H1 (cell line): ENCODE results near the gene CCDC9B. TPM values are rescaled to one million over a fixed set of nuclear protein-coding genes. Genes with fewer than 3 reads are reported as not detected.

ENCODE experiments used
- ATF3 ChIP-seq: IDR thresholded peaks from 2 replicates; pipeline ENCODE4 v1.6.1; 2011; ENCODE audit warnings: low read depth, mild to moderate bottlenecking, low read length; ENCODE audit not compliant: insufficient read depth
- BRCA1 ChIP-seq: IDR thresholded peaks from 2 replicates; pipeline ENCODE4 v1.6.1; 2012; ENCODE audit warnings: low read depth, low read length, improper control_type of control experiment
- CHD1 ChIP-seq: IDR thresholded peaks from 2 replicates; pipeline ENCODE4 v1.6.1; 2012; ENCODE audit warnings: low read depth, low read length, improper control_type of control experiment
- CHD7 ChIP-seq: fragments of 300-600 bp; sonication (generic); IDR thresholded peaks from 2 replicates; pipeline ENCODE4 v1.7.1; 2012; ENCODE audit warnings: low read length, moderate library complexity, mild to moderate bottlenecking, inconsistent platforms; ENCODE audit not compliant: insufficient replicate concordance
- CREB1 ChIP-seq: IDR thresholded peaks from 2 replicates; pipeline ENCODE4 v1.6.1; 2012; ENCODE audit warnings: inconsistent platforms
- KDM1A ChIP-seq: fragments of 200-600, 300-600 bp; sonication (generic); IDR thresholded peaks from 2 replicates; pipeline ENCODE4 v1.7.1; 2016; ENCODE audit warnings: mild to moderate bottlenecking, low read length, borderline replicate concordance
- MAFK ChIP-seq: IDR thresholded peaks from 2 replicates; pipeline ENCODE4 v1.6.1; 2012; ENCODE audit warnings: low read depth, mild to moderate bottlenecking, improper control_type of control experiment, low read length
- SIN3A ChIP-seq, 2 experiments: IDR thresholded peaks in 1 of 2; conservative IDR thresholded peaks in 1 of 2; 2 replicates each; pipeline ENCODE4 v1.6.1; 2011 to 2012; ENCODE audit warnings: low read length in 2 of 2, improper control_type of control experiment in 1 of 2, low read depth in 1 of 2, mild to moderate bottlenecking in 1 of 2
- SP1 ChIP-seq: IDR thresholded peaks from 2 replicates; pipeline ENCODE4 v1.6.1; 2011; ENCODE audit warnings: low read depth, low read length
- YY1 ChIP-seq: IDR thresholded peaks from 2 replicates; pipeline ENCODE4 v1.6.1; 2011; ENCODE audit warnings: low read depth, mild to moderate bottlenecking, low read length
- polyA plus RNA-seq, 7 experiments: library from polyadenylated mRNA; depleted of rRNA in 3 of 7; stranded (reverse) in 5 of 7; unstranded in 2 of 7; fragments of >200 nt in 5 of 7; fragments of 200-250 nt in 2 of 7; gene quantifications; 1 replicate in 5 of 7; 2 replicates in 1 of 7; 4 replicates in 1 of 7; pipeline versions ENCODE4 v1.2.1 to v1.2.3, GENCODE V29; 2011 to 2013; ENCODE audit warnings: missing spikeins in 2 of 7, mixed read lengths in 2 of 7
- total RNA-seq: library from RNA; stranded (reverse); fragmentation: NEBNext Ultra II Directional; extraction: Animal tissue kit (Norgen Biotek cat#: 25700); gene quantifications from 2 replicates; pipeline ENCODE4 v1.2.1, GENCODE V29; 2021

The CCDC9B gene
- total and polyA plus RNA-seq, 2 of the 8 experiments (the other 6 are each of a cell fraction or from before 2014, with no cell fraction given): 0.45 to 0.78 TPM

- TF ChIP-seq CHD7: no peak
- no peak for TF ChIP-seq SP1
- no peak for TF ChIP-seq CHD1
- no peak for TF ChIP-seq YY1
- TF ChIP-seq BRCA1: no peak
- TF ChIP-seq MAFK: no peak
- no peak for TF ChIP-seq SIN3A (conservative IDR thresholded peaks at IDR 0.05 in 1 of 2, IDR thresholded peaks at IDR 0.05 in 1 of 2; ENCODE audit: low read depth in 1 of 2, low read length in 2 of 2)
- TF ChIP-seq CREB1: no peak
- no peak for TF ChIP-seq ATF3
- no peak for TF ChIP-seq KDM1A
Measured at GRCh38 chr15:40365624-40366456, 25.1 kb upstream of the CCDC9B start (continued).
